Calu3 (cell line): ENCODE measurements around the gene SPESP1. TPM values are rescaled to one million over a fixed set of nuclear protein-coding genes. Genes with fewer than 3 reads are reported as not detected.
"Not testable (repeated sequence)": the region's sequence is repeated elsewhere in the genome, so short reads cannot be mapped to it uniquely, and the experiment has no call there.

Experiments used
- BruUV-seq: library from RNA; stranded (reverse); fragments of 400-500 nt; replicated peaks from 2 replicates; lab custom pipeline; 2021; lab: Mats Ljungman, UMichigan
- CTCF ChIA-PET: fragments of 300-600 bp; sonication (Branson Sonifier 250); formaldehyde crosslinking; loops from one replicate; lab custom pipeline; 2022; ENCODE audit warnings: antibody characterized with exemption; lab: Charles Lee
- DNase-seq: peaks from one replicate; pipeline ENCODE4 v3.0.0; 2022
- H3K27ac Mint-ChIP-seq: one replicate; pipeline ENCODE4 v1.8.0; 2022; ENCODE audit warnings: mixed read lengths; ENCODE audit not compliant: unreplicated experiment
- H3K27me3 Mint-ChIP-seq: one replicate; pipeline ENCODE4 v1.8.0; 2022; ENCODE audit warnings: mixed read lengths; ENCODE audit not compliant: unreplicated experiment
- H3K36me3 Mint-ChIP-seq: one replicate; pipeline ENCODE4 v1.8.0; 2022; ENCODE audit warnings: mild to moderate bottlenecking, moderate library complexity, mixed read lengths; ENCODE audit not compliant: insufficient read depth, unreplicated experiment
- H3K4me1 Mint-ChIP-seq: one replicate; pipeline ENCODE4 v1.8.0; 2022; ENCODE audit warnings: mild to moderate bottlenecking, low read depth, mixed read lengths; ENCODE audit not compliant: unreplicated experiment
- H3K4me3 Mint-ChIP-seq: one replicate; pipeline ENCODE4 v1.8.0; 2022; ENCODE audit warnings: mild to moderate bottlenecking, low read depth, moderate library complexity, mixed read lengths; ENCODE audit not compliant: unreplicated experiment
- H3K9me3 Mint-ChIP-seq: one replicate; pipeline ENCODE4 v1.8.0; 2022; ENCODE audit warnings: low read depth, mixed read lengths; ENCODE audit not compliant: unreplicated experiment
- CTCF ChIP-seq: fragments of 200-600 bp; IDR thresholded peaks from one replicate; pipeline ENCODE4 v1.8.0; 2022; ENCODE audit warnings: antibody characterized with exemption; ENCODE audit not compliant: unreplicated experiment
- intact Hi-C: fragments of 100-400 bp; cut with micrococcal nuclease; formaldehyde crosslinking; loops from one replicate; pipeline ENCODE4 v1.10.0; 2022; ENCODE audit not compliant: unreplicated experiment
- total RNA-seq: library from RNA; stranded (reverse); gene quantifications from 2 replicates; pipeline ENCODE4 v1.2.3, GENCODE V29; 2022

SPESP1 gene
- total RNA-seq, 1 experiment from 2014 or later: not detected

DNA sequence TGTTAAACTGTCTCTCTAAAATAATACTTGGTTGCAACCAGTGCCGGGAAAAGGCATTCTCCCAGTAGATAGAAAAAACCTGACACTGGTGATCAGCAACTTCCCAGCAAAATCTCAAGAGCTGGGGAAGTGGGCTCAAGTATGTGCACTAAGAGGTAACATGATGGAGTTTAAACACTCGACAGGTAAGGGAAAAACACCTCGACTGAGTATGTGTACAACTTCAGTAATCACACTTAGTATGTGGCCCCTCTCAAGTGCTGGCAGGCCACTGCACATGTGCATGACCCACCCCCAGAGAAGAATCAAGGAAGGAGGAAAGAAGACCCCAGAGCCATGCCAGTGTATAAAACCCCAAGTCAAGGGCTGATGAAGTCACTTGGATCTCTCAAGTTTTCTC lies 27.4 kb downstream of the SPESP1 start:
- CTCF ChIA-PET: interaction anchor here (1.4 kb wide), 1 partner anchor 82 kb away, joined by 3 read pairs; no protein-coding TSS in a partner anchor
- Mint-ChIP-seq H3K36me3 (no peaks in the 10 kb centered on the region), H3K4me3 (no peak overlapping the region), H3K27ac (no peak overlapping the region), H3K27me3 (peaks cover 78% of the 10 kb centered on the region), H3K9me3 (no peaks in the 10 kb centered on the region), H3K4me1 (no peaks in the 10 kb centered on the region)
- TF ChIP-seq CTCF: no peak
- intact Hi-C loops: no loop called here
- no TSS peak for BruUV-seq
- DNase-seq: no peak

- no peaks in the 10 kb centered on the region for H3K9me3 Mint-ChIP-seq
- peaks cover 78% of the 10 kb centered on the region for H3K27me3 Mint-ChIP-seq
- TF ChIP-seq CTCF: no peak
- H3K36me3 Mint-ChIP-seq: no peaks in the 10 kb centered on the region
- intact Hi-C loops: no loop called here
- BruUV-seq: no TSS peak
- no peaks in the 10 kb centered on the region for H3K4me1 Mint-ChIP-seq
- H3K27ac Mint-ChIP-seq: no peak overlapping the region
- no peak for DNase-seq
- CTCF ChIA-PET: interaction anchor here (0.7 to 1.4 kb wide), 2 partner anchors 23 to 83 kb away, joined by 3 read pairs; no protein-coding TSS in a partner anchor
- no peak overlapping the region for H3K4me3 Mint-ChIP-seq
Measured at GRCh38 chr15:68958597-68958996, 28.3 kb downstream of the SPESP1 start.

DNA sequence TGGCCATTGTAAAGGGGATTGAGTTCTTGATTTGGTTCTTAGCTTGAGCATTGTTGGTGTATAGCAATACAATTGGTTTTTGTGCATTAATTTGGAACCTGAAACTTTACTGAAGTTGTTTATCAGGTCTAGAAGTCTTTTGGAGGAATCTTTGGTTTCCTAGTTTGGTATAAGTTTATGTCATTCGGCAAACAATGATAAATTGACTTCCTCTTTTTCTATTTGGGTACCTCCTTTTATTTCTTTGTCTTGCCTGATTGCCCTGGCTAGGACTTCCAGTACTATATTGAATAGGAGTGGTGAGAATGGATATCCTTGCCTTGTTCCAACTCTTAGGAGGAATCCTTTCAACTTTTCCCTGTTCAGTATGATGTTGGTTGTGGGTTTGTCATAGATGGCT lies 32.1 kb downstream of the SPESP1 start:
- Mint-ChIP-seq H3K27ac (no peak overlapping the region), H3K27me3 (peaks cover 85% of the 10 kb centered on the region), H3K9me3 (peaks cover 4% of the 10 kb centered on the region), H3K36me3 (no peaks in the 10 kb centered on the region), H3K4me3 (no peak overlapping the region), H3K4me1 (no peaks in the 10 kb centered on the region)
- no TSS peak for BruUV-seq
- intact Hi-C loops: no loop called here
- DNase-seq: no peak
- CTCF ChIA-PET: no interaction called here
- TF ChIP-seq CTCF: no peak

GRCh38 chr15:68963719-68964118 lies 33.4 kb downstream of the SPESP1 start:
- H3K4me3 Mint-ChIP-seq, H3K36me3 Mint-ChIP-seq, intact Hi-C loops, H3K9me3 Mint-ChIP-seq, H3K27ac Mint-ChIP-seq, BruUV-seq, CTCF ChIA-PET, DNase-seq, H3K4me1 Mint-ChIP-seq: not testable (repeated sequence)
- peaks cover 78% of the 10 kb centered on the region for H3K27me3 Mint-ChIP-seq

DNA sequence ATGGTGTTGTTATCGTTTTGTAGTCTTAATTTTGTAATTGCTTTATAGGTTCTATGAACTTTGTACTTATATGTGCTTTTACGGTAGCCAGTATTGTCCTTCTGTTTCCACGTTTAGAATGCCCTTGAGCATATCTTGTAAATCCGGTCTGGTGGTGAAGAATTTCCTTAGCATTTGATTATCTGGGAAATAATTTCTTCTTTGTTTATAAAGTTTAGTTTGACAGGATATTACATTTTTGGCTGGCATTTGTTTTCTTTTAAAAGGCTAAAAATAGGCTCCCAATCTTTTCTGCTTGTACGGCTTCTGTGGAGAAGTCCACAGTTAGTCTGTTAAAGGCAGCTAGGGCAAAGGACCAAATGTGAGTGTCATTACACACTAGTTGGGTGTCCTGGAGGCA lies 36.7 kb downstream of the SPESP1 start:
- H3K4me1 Mint-ChIP-seq: no peaks in the 10 kb centered on the region
- no peak overlapping the region for H3K27ac Mint-ChIP-seq
- CTCF ChIA-PET: no interaction called here
- no peak for TF ChIP-seq CTCF
- no TSS peak for BruUV-seq
- DNase-seq: no peak
- H3K36me3 Mint-ChIP-seq: no peaks in the 10 kb centered on the region
- H3K4me3 Mint-ChIP-seq: no peak overlapping the region
- intact Hi-C loops: no loop called here
- peaks cover 63% of the 10 kb centered on the region for H3K27me3 Mint-ChIP-seq
- H3K9me3 Mint-ChIP-seq: peaks cover 14% of the 10 kb centered on the region
